Activated naive CD4-positive, alpha-beta T cell (primary cell): ENCODE results near the gene GMDS.
"Not testable (repeated sequence)": the region's sequence is repeated elsewhere in the genome, so short reads cannot be mapped to it uniquely, and the experiment has no call there.

Experiments
- DNase-seq, 4 experiments: peaks; one replicate each; lab custom pipeline; 2025; lab: John Stamatoyannopoulos, UW

Gene GMDS

DNA sequence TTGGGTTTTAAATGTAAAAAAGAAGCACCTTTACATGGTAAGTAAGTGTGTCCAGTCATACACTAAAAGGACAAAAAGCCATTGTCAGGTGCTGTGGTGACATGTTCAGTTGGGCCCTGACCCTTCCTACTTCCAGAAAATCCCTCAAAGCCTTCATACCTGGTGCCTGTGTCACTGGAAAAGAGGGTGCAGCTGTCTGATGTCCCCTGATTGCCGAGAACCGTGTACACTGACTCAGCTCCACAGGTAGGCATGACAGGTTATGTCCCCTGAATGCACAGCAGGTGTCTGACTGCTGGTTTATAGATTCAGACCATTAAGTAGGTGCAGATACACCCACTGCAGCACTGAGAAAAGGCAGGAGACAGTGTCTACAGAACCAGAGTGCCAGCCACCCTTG is 536.6 kb downstream of the GMDS start:
- DNase-seq, result no peak

DNA sequence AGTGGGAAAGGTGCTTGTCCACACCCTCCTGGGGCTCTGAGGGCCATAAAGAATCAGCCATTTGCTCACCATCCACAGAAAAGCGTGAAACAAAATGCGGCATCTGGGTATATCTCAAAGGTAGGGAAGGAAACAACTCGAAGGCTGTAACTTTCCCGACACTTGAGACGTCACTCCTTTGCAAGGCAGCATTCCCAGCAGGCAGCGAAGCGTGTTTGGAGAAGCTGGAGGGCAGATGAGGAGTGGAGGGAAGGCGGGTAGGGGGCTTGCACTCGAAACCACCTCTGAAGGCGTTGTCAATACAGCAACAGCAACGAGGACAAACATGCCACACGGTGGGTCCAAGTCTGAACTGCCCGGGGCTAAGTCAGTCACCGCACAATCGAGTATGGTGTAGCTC is 537.3 kb downstream of the GMDS start:
- no peak for DNase-seq

- no peak for DNase-seq
Observed at GRCh38 chr6:1705630-1706029, 539.8 kb downstream of the GMDS start.

DNA sequence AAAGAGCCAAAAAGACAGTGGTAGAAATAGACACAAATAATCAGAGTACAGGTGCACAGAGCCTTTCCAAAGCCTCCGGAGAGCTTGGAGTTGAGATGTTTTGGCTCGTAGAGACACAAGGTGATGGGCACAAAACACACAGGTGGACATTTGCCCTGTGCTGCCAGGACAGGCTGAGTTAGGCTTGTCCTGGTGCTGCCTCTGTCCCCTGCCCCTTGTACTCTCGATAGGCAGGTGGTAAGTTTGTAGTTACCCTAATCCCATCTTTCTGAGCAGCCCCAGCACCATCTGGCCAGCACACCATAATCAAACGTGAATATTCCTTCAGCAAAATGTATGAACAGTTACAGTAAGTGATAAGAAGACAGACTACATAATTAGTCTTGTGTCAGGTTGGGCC is 540.2 kb downstream of the GMDS start:
- DNase-seq, result no peak

DNA sequence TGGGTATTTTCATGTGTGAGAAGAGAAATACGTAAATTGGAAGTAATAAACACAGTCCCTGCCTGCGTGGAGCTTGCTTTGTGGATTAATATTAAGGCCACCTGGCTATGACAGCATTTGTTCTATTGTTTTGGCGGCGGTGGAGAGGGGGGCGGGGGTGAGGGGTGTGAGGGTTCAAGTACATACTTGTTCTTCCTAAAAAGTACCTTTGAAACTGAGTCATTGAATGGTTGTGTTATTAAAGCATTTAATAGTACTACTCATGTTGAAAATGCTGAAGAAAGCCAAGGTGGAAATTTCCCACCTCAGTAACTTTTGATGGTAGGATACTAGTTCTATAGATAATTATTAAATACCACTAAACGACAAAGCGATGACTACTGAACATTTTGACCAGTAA is 540.7 kb downstream of the GMDS start:
- DNase-seq, result no peak

- DNase-seq, result no peak
Observed at GRCh38 chr6:1703923-1704322, 541.5 kb downstream of the GMDS start.

DNA sequence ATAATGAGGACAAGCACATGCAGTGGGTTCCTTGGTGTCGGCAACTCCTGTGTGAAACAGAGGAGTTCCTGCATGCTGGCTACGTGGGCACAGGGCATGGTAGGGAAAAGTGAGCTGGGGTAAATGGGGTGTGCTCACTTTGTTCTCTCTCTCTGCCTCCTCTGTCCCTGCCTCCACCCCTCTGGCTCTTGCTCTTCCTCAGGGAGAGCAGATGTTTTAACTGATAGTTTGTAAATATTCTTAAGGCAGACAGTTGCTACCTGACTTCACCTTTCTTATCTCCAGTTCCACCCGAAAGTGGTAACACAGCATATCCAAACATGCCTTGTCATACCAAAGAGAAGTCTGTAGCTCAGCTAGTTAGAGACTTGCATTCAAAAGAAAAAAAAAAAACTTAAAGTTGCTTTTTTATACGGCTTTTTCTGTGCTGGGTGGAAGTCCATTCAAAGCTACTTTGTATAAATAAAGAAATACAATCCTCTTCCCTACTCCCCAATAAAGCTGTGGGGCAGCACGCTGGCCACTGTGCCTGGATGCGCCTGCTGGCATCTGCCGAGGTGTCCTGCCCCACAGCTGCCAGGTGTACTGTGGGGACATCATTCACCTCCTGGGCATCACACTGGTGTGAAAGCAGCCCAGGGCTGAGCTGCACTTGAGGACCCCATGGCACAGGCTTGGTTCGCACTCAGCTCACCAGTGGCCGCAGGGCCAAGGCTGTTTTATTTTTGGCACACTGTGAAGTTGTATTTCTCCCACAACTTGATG is 542.1 kb downstream of the GMDS start:
- DNase-seq, result no peak

DNA sequence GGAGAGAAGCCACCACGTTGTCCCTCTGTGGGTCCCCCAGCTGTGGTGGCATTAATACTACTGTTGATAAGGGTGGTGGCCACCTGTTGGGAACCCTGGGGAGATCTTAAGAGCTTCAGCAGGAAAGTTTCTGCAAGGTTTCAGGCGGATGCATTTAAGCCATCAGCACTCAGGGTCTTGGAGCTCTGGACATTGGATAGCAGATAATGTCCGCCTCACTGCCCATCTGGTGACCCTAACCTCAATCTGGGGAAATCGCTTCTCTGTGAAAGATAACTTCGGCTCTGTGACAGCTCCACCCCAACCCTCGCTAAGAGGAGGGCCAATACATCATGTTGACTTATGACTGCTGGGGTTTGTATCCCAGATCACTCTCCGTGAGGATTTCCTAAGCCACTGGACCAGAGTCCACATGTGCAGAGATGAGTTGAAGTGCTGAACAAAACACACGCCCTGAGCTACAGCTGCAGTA is 542.8 kb downstream of the GMDS start:
- DNase-seq, result no peak

- DNase-seq, result no peak
Observed at GRCh38 chr6:1701668-1702353, 543.6 kb downstream of the GMDS start.

GRCh38 chr6:1700278-1700967 is 545.0 kb downstream of the GMDS start:
- no peak for DNase-seq

DNA sequence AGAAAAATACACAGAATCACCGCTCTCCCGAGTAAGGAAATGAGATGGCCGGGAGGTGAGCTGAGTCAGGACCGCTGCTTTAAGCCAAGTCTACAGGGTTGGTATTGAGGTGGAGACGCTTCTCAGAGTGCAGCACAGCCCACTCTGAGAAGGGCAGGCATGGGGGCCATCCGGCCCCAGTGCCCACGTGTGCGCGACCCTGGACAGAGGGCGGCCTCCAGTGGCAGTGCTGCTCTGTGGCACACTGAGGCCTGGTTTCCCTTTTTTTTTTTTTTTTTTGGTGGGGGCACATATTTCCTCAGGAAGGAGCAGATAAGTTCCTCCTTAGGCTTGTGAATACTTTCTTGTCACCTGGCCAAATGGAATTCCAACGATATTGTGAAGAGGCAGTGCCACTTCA is 546.9 kb downstream of the GMDS start:
- DNase-seq, result no peak

DNA sequence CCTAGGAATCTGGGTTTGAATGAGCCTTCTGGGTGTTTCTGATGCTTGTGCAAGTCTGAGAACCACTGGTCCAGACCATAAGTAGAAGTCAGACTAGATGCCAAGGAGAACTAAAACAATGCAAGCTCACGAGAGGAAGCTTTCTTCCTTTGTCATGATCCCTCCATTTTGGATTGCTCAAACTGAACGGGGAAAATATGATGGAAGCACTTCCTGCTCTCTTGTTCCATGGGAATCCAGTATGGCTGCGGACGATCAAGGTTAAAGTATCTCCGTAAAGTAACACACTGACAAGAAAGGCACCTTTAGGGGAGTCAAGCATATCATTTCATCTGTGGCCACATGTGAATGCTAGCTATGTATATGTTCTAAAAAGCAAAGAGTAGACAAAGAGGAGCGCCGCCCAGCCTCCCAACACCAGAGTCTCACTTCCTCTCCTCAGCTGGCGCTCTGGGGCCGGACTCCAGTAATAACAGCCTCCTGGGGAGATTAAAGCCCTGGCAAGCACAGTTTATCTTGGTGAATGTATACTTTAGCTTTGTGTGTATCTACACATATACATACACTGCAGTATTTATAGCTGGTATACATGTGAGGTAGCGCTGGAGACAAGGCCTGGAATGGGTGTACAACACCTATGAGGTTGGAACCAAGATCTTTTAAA is 547.6 kb downstream of the GMDS start:
- DNase-seq, result no peak

DNA sequence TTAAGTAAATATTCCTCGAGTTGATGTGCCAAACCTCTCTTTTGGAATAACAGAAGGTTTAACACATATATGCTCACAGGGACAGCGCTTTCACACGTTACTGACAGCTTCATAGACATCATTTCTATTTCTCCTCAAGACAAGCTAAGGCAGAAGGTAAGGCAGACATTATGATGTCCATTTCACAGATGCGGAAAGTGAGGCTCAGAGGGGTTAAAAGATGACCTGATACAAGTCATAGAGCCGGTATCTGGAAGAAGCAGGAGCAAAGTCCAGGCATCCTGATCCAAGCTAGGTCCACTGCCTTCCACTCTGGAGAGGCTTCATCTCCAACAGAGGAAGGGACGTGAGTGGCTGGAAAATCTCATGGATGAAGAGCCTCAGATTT is 548.9 kb downstream of the GMDS start:
- no peak for DNase-seq

DNA sequence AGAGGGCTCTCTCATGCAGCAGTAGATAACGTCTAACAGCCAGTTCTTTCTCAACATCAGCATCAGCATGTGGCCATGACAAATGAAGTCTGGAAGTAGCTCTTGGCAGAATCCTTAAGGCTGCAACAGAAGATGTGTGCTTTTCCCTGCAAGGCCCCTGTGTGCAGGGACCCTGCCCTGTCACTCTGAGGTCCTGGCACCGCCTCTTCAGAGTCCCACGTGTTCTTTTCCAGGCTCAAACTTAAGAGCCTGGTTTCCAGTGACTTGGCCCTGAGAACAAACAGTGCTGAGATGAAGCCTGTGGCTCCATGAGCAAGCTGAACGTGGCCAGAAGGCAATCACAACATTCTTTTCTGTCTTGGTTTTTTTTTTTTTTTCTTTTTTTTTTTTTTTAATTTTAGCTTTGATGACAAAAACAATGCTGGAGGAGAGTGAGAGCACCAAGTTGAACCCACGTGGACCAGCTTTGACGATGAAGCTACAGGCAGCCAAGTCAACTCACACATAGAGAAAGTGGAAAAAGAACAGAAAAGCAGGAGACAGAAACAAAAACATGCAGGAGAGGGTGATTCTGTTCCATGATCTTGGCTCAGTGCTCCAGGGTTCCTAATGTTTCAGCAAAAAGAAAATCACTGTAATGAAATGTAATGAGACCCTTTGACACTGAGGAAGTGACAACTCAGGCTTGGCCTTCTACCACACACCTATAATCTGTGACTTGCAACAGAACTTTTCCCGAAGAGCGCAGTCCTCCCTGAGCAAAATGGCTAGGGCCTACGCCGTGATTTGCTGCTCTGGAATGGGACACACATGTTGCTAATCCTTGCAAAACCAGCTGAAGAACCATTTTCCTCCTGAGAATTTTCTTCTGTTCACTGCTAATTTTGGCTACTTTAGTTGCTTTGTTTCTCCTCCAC is 549.6 kb downstream of the GMDS start:
- DNase-seq, result no peak

DNA sequence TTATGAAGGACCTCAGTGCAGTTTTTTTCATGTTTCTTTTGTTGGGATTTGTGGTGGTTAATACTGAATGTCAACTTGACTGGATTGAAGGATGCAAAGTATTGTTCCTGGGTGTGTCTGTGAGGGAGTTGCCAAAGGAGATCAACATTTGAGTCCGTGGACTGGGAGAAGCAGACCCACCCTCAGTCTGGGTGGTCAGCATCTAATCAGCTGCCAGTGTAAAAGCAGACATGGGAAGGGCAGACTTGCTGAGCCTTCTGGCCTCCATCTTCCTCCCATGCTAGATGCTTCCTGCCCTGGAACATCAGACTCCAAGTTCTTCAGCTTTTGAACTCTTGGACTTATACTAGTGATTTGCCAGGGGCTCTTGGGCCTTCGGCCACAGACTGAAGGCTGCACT is 553.6 kb downstream of the GMDS start:
- DNase-seq, result not testable (repeated sequence)

DNA sequence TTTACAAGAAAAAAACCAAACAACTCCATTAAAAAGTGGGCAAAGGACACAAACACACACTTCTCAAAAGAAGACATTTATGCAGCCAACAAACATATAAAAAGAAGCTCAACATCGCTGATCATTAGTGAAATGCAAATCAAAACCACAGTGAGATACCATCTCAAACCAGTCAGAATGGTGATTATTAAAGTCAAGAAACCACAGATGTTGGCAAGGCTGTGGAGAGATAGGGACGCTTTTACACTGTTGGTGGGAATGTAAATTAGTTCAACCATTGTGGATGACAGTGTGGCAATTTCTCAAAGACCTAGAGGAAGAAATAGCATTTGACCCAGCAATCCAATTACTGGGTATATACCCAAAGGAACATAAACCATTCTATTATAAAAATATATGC is 554.7 kb downstream of the GMDS start:
- DNase-seq, result not testable (repeated sequence)

DNA sequence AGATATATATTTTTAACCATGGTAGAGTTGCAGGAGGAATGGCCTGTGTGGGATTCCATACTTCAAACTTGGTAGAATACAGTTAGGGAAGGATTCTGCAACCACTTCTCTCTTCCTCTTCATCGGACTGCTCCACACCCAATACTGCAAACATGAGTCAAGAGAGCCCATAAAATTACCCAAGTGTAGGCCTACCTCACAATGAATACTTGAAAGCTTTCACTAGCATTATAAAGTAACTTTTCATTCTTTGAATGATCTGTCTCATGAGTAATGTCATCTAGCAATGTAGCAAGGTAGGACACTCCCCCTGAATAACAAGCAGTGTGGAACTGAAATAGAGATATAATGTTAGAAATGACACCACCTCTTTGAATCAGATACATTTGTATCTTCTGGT is 556.3 kb downstream of the GMDS start:
- DNase-seq, result no peak

- no peak for DNase-seq
Observed at GRCh38 chr6:1688396-1688795, 557.0 kb downstream of the GMDS start.

- no peak for DNase-seq
Observed at GRCh38 chr6:1687402-1687801, 558.0 kb downstream of the GMDS start.

DNA sequence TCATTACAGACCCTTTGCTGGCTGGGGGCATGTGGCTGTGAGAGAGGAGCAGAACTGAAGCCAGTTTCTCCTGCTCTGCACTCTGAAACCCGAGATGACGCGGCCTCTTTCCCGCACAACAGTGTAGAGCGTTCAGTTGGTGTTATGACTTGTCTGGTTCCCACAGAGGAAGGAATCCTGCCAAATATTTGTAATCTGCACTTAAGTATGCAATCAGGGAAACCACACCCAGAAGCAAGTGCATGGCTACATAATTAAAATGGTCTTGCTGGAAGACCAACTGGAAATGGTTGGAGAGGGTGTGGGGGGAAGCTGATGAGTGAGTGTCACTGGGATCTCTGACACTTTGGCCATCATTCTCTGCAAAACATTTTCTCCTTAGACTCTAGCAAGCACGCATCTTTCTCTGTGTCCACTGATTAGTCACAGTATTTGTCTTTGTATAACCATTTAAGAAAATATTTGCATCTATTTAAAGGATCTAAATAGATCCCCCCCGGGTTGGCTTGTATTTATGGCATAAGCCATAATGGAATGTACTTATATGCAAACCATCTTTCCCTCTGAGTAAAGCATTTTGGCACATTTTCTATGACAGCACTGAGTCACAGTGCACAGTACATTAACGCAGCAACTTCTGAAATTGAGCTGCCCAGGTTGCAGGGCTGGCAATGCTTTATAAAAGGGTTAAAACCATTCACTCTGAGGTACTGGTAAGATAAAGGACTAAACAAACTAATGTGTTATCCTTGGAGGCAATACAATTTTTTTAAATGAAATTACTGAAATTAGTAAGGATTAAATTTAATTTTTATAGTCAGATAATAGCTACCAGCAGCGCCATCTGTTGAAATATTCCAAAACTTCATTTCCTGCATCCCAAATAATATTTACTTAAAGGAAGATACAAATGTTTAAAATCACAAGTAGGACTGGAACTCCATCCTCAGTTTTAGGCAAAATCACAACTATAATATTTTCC is 559.0 kb downstream of the GMDS start:
- no peak for DNase-seq
